Activated CD4-positive, alpha-beta T cell treated with anti-CD3 and anti-CD28 coated beads, Interleukin-2, amount 50 U/mL, for 1 hour (primary cell): ENCODE data around the gene ZNF536.

Source experiments
- DNase-seq: peaks from one replicate; pipeline ENCODE4 v3.0.0-alpha.2; 2020

Gene ZNF536

DNA sequence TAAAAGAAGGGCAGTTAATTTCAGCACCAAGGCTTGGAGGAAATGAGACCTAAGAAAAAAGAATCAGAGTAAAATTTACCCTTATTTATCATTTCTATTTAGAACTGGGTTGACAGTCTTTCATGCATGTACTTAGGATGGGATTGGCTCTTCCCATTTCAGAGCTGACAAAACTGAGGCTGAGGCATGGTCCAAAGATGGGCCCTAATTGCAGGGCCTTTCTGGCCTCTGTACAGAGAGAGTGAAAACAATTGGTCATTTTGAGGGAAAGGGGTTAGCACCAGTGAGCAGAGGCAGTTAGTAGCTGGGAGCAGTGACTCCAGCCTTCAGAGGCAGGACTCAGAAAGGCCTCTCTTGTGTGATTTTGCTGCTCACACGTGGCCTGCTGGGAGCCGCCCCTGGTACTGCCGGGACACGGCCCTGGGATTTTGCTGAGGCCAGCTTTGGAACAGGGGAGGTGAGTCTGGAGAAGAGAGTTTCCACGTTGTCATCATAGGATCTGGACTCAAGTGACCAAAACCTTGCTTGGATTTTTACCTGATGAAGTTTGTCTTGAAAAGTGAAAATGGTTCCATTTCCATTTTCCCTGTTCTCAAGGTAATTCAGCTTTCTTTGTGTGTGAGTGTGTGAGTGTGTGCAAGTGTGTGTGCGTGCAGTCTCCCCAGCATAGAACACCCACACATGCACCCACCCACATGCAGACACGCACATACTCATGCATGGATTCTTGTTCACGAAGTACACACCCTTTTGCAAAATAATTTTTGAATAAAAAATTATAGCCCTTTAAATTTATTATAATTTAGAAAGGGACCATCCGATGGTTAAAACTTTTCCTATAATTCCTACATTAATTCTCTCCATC is at the start of gene ZNF536:
ZNF536 (plus strand) TSS at position 425 of the 865 bp plus-strand sequence. CDS start 71,179 bp downstream, outside the sequence.
- no peak for DNase-seq

DNA sequence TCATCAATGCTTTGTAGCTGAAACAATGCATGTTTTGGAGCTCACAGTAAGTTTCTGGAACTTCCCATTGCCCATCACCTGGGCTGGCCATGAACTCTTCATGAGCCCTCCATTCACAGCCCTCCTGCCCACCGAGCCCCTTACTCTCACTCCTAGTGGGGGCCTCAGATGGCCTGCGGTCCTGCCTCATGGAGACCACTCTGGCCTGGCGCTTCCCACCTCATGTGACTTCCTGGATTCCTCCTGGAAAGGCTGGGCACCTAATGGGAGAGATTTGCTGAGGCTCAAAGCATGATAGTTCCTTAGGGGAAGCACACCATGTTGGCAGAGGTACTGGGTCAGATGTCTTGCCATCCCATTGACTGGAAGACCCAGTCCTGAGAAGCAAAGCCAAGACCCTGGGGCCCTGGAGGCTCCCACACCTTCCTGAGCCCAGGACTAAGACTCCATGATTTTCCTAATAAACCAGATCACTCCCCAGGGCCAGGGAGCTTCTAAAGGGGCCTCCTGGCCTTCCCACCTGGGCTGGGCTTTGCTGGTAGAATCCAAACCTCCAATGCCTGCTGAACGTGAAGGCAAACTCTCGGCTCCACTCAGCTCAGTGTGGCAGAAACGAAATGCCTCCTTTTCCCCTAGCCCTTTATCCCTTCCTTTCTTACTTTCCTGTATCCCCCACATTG is 49.4 kb upstream of the ZNF536 start:
- DNase-seq = no peak

DNA sequence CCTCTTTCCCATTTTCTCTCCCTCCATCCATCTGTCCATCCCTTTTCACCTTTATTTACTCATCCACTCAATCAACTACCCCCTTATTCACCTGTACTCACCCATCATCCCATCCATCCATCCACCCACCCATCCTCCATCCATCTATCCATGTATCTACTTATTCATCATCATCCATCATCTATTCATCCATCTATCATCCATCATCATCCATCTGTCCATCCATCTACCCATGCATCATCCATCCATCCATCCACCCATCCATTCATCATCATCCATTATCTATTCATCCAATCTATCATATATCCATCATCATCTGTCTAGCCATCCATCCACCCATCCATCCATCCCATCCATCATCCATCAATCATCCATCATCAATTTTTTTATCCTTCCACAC is 48.3 kb upstream of the ZNF536 start:
- no peak for DNase-seq

DNA sequence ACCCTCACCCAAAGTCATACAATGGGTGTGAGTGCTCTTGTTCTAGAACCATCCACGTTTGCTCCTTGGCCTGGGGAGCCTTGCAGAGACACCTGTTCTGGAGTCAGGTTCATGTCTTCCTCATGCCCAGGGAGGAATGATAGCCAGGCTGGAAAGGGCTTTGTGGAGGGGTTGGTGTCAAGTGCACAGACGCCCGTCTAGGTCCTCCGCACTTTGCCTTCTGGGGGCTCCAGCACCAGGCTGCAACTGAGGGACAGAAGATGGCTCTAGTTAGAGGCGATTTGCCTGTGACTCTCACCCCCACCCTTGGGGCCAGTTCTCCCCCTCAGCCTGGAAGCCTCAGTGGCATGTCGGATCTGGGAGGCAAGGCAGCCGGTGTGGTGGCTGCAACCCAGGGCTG is 47.2 kb upstream of the ZNF536 start:
- DNase-seq = no peak

DNA sequence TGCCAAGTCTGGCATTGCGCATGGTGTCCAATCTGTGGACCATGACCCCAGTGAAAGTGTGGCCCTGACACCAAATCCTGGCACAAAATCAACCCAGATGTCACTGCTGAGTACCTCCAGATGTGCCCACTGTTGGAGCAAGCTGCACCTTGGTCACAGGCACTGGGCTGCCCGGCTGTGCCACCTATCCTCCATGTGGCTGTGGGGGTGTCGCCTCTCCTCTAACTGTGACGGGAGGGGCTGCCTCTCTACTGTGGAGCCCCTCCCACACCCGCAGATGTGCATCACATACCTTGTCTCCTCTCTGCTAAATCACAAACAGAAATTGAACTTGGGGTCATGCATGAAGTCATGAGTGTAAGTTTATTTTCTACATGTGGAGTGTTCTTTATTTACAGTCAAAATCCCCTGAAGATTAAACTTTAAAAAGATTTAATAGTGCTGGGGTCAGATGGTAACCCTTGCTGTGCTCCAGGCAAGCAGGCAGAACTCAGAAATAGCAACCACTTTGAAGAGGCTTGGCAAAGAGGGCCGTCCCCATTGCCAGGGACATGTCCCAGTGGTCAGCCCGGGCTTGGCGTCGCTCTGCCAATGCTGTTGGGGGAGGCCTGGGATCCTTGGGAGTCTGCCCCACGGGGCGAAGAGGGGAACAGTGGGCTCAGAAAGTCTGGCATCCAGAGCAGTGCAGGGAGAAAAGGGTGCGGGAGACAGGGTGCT is 46.4 kb upstream of the ZNF536 start:
- no peak for DNase-seq

DNA sequence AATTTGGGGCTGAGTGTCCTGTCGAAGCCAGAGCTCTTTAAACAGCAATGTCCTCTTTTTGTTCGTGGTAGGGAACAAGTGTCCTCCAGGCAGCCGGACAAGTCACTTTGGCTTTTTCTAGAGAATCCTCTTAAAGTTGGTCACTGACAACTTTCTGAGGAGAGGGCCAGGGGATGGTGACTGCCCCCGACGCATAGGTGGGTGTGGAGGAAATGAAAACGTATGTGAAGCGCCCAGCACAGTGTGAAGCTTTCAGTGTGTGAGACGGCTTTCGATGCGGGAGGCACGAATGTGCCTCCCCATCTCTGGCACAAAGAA is 45.8 kb upstream of the ZNF536 start:
- DNase-seq = no peak

DNA sequence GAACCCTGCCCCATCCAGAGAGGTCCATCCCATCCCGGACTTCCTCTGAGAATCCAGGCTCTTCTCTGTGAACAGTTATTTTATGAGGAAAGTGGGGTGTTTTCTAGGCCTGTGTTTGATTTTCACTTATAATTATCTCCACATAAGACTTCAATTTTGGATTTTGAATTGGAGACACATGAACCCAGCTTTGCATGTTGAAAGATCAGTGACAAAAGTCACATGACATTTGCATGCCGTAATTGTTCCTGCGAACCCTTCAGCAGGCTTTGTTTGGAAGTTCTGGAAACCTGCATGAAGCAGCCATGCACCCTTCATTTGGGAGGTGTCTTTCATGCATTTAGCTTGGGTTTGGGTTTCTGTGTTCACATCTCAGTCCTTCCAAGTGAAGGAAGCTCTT is 44.9 kb upstream of the ZNF536 start:
- DNase-seq = no peak

DNA sequence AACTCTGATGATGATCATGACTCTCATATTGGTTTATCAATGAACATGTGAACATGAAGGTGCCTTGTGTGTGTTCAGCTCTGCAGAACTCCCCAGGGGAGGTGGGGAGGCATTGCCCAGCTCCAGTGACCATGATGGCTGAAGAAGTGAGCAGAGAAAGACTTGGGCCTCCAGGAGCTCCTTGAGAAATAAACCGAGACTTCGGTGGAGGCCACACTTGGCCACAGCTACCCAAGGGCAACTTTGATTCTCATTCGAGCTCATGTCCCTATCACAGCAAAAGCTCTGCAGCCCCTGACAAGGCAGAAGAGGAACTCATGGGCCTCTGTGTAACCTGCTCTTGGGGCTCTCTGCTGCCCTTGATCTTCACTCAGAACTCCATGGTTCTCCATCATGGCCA is 44.1 kb upstream of the ZNF536 start:
- no peak for DNase-seq

DNA sequence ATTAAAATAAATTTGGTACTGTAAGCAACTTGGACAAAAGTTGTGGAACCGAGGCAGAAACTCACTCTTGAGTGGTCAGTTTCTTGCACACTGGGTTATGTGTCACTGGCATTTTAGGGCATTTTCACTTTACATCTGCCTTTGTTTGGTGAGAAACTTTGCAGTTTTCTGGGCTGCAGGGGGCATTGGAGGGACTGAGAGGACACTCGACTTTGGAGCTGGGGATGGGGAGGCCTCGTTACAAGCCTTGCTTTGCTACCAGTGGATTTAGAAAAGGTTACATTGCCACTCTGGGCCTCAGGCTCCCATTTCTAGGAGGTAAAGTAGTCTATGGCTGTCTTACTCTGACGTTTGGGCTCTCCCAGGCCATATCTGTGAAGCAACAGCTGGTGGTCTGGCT is 41.9 kb upstream of the ZNF536 start:
- DNase-seq = no peak

DNA sequence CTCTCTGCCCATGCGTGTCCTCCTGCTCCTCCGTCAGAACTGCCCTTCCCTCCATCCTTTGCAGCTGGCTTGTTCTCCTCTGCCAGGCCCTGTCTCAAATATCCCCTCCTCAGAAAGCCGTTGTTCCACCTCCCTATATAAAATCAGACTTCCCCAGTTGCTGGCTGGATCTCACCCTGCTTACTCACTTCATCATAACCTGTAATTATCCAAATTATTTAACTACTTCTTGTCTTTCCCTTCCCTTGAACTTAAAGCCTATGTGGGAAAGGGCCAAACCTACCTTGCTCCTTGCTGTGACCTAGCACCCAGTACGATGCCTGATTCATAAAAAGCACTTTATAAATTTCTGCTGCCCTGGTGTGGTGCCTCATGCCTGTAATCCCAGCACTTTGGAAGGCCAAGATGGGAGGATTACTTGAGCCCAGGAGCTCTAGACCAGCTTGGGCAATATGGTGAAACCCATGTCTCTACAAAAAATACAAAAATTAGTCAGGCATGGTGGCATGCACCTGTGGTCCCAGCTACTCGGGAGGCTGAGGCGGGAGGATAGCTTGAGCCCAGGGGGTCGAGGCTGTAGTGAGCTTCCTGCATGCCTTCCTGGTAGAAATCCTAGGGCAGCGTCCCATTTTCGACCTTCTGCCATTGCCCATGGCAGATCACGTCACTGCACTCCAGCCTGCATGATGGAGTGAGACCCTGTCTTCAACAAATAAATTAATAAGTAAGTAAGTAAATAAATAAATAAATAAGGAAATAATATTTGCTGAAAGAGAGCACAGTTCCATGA is 39.5 kb upstream of the ZNF536 start:
- no peak for DNase-seq

DNA sequence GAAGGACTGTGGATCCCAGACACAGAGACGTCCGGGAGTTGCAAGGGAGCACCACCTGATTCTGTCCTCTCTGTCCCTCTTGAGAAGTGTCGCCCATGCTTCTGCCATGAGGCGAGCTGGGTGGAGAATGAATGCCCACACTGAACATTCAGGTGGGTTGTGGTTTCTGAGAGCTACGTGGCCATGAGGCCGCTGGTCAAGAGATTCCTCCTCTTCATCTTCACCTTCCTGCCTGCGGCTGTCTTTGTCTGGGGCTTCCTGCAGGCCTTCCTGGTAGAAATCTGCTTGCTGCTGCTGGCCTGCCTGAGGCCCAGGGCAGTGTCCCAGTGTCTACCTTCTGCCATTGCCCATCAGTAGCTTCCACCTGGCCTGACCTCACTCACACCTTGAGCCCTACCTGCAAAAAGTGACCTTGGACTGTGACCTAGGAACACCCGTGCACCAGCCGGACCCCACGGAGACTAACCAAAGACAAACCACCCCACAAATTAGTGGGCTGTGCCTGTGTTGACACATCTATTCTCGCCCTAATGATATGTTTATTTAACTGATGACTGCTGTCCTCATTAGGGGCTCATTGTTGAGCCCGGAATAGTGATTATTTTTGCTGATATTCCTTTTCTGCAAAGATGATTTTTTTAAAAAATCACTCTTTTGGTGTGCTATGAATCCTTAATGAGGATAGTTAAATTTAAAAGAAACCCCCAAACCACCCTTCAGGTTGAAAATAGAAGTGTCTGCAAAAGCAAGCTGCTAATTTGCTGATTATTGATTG is 38.7 kb upstream of the ZNF536 start:
- DNase-seq = no peak

DNA sequence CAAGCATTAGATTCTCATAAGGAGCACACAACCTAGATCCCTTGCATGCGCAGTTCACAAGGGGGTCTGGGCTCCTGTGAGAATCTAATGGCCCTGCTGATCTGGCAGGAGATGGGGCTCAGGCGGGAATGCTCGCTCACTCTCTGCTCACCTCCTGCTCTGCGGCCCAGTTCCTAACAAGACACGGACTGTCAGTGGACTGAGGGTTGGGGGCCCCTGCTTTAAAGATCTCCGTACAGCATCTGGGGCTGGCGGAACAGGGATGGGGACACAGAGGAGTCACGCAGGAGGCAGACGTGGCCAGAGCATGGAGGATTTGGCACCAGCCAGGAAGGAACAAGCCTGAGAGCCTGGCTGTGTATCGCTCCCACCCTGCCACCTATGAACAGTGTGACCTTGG is 37.3 kb upstream of the ZNF536 start:
- no peak for DNase-seq

DNA sequence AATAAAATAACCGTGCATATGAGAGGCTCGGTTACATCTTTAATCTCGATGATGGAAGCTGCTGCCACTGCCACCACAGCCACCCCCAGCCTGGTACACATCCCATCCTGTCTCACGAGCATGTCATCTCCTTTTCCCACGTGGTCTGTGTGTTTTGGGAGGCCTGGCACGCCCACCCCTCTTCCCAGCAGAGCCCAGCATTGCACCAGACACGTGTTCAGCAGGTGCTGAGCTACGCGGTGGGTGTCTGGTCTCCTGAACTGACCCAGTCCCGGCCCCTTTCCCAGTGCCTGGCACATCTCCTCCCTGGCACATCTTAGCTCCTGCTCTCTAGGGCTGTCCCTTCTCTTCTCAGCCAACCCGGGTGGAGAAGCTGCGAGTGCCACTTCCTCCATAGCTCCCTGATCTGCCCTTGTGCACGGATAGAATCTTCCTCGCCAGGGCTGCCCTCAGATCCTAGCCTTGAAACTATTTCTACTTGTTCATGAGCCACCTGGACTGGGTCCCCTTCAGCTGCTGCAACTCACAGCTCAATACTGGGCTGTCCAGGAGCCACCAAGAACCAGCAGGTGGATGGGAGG is 36.8 kb upstream of the ZNF536 start:
- no peak for DNase-seq

DNA sequence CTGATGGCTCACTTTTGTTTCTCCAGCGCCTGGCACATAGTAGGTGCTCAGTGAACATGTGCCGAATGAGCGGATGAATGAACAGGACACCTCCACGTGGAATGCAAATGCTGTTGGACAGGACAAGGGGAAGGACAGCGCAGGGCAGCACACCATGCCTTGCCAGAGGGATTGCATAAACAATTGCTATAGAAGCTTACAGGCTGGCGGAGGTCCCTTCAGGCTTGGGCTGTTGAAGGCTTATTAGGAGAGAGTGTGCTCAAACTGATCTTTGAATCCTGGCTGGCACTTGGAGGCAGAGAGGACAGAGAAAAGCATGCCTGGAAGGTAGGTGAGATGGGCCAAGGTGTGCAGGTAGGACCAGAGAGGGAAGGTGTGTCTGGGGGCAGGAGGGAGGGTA is 35.9 kb upstream of the ZNF536 start:
- DNase-seq = no peak

DNA sequence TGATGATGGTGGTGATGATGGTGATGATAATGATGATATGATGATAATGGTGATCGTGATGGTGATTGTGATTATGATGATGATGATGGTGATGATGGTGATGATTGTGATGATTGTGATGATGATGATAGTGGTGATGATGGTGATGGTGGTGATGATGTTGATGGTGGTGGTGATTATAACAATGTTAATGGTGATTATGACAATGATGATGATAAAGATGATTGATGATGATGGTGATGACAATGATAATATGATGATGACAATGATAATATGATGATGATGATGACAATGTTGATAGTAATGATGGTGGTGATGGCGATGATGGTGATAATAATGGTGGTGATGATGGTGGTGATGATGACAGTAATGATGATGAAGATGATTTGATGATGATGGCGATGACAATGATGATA is 34.1 kb upstream of the ZNF536 start:
- no peak for DNase-seq

DNA sequence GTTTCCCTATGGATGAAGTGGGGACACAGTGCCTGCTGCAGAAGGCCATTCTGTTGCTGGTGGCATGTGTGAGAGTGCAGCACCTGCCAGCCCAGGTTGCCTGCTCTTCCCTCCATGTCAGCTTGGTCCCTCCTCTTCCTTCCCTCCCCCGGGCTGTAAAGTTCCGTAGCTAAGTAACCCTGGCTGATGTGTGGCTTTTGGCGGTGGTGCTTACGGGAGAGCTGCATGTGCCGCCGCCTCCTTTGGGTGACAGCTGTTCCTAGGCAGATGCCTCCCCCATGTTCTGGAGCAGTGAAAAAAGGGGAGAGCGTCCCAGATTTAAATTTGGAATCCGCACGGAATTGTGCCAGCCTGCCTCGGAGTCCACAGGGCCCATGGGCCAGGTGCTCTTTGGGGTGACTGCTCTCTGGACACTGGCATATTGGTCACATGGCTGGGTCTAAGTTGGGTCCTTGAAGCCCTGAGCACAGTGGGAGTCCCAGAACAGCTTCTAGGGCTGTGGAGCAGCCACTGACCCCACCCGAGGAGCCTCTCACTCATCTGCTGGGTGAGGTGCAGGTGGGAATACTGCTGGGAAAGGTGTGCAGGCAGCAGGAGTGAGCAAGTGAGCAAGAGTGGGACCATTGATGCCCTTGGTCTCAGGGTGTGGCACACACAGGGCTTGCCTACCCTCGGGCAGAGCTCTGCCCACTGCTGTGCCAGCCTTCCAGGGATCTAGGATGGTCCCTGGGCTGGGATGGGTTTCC is 33.1 kb upstream of the ZNF536 start:
- no peak for DNase-seq

DNA sequence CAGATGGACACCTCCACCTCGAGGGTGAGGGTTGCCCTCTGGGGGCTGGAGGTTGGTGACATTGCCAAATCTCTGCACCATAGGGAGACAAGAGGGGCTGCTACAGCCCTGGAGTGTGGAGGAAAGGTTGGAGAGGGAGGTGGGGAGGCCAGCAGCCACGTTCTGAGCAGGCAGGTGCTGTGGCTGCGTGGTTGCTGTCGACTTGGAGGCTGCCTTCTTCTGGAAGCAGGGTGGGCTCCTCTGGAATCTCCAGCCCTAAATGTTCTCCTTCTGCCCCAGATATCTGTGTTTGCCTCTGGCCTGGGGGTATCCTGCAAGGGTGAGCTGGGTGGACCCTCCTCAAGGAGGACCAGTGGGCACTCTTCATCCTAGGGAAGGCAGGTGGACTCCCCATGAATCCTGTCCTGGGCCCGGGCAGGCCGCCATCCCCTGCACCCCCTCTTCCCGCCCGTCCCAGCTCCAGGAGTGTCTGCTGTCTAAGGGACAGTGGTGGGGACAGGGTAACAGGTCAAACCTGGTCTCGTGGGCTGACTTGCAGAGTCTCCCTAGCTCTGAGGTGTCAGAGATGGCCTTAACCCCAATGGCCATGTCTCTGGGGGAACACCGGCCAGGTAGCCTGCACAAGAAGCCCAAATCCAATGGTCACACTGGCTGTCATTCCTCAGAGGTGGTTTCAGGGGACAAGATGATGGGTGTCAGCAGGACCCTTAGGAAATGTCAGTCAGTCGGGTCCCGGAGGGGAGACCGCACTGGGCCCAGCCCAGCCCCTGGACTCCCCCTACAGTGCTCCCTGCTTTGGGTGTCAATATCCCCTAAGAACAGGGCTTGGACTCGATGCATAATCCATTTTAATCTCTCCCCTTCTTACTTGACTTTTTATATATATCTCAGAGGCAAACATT is 32.3 kb upstream of the ZNF536 start:
- no peak for DNase-seq

DNA sequence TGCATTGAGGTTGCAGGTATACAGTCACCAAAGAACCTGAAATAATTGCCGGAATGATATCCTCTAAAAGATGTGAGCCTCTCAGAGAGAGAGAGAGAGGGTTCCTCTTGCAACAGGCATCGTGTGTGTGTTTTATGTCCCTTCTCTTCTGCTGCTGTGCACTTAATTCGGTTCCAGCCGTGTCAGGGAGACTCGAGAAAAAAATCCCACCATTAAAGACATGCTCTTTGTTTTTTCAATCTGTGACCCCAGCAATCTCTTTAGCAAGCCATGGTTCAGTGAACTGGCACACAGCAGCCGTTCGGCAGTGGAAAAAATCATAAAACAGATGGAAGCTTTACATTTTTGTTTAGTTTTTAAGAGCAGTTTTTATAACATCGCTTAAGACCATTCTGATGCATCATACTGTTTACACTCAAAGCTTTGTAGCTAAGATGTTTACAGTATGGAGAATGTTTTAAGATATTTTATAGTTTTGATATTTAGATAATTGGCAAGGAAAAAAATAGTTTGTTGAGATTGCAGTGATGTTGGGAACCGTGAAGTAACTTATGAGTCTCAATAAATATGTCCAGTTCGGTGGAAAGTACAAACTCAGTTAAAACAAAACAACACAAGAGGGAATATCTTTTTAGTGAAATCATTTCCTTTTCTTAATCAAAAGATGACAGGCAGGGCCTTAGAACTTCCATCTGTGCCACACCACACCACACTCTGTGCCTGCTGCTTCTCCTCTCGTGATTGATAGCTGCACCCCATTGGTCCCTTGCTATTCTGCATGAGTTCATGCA is 31.2 kb upstream of the ZNF536 start:
- no peak for DNase-seq

DNA sequence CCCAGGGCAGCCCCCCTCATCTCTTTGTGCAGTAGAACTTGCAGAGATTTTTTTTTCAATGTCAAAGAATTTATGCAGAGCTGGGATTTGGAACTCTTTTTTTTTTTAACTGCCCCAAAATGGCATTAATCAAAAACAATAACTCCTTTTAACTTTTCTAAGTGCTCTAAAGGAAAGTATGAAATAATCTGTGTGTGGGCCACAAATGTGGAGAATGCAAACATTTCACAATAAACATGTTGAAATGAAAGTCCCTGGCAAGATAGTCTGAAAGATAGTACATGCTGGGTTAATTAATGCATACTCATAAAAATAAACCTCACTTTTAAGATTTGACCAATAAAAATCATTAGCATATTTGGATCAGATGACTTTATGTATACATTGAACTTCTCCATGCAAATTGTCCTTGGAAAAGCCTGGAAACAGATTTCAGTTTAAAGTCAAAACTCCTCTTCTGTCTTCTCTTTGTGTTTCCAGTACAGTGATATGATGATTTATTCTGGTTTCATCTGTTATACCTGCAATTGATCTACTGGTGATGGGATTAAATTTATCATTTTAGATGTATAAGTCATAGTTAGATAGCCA is 30.5 kb upstream of the ZNF536 start:
- no peak for DNase-seq
